ENCODE data around the gene FHL5. TPM values are rescaled to one million over a fixed set of nuclear protein-coding genes. Genes with fewer than 3 reads are reported as not detected.
"Not testable (repeated sequence)": the region's sequence is repeated elsewhere in the genome, so short reads cannot be mapped to it uniquely, and the experiment has no call there.

Gene FHL5
- total RNA-seq, 4 donors from 2014 or later, result 28.3 to 54.3 (median 39.8) TPM

DNA sequence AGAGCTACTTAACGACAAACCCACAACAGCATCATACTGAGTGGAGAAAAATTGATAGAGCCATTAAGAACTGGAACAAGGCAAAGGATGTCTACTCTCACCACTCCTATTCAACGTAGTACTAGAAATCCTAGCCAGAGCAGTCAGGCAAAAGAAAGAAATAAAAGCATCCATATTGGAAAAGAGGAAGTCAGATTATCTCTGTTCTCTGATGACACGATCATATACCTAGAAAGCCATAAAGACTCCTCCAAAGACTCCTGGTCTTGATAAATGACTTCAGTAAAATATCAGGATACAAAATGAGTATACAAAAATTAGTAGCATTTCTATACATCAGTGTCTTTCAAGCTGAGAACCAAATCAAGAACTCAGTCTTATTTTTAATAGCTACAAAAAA lies 17.0 kb upstream of the FHL5 start:
- Histone ChIP-seq H3K27me3 (no peaks in the 10 kb centered on the region), H3K27ac (no peak overlapping the region), H3K4me1 (no peaks in the 10 kb centered on the region), H3K4me3 (no peak overlapping the region), H3K9me3 (no peaks in the 10 kb centered on the region), H3K36me3 (peaks cover 0 to 80% (median 3%) of the 10 kb centered on the region in 3 donors)
- TF ChIP-seq, protein P1, sequence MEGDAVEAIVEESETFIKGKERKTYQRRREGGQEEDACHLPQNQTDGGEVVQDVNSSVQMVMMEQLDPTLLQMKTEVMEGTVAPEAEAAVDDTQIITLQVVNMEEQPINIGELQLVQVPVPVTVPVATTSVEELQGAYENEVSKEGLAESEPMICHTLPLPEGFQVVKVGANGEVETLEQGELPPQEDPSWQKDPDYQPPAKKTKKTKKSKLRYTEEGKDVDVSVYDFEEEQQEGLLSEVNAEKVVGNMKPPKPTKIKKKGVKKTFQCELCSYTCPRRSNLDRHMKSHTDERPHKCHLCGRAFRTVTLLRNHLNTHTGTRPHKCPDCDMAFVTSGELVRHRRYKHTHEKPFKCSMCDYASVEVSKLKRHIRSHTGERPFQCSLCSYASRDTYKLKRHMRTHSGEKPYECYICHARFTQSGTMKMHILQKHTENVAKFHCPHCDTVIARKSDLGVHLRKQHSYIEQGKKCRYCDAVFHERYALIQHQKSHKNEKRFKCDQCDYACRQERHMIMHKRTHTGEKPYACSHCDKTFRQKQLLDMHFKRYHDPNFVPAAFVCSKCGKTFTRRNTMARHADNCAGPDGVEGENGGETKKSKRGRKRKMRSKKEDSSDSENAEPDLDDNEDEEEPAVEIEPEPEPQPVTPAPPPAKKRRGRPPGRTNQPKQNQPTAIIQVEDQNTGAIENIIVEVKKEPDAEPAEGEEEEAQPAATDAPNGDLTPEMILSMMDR (IDR thresholded peaks at IDR 0.05), result no peak
- no peak for TF ChIP-seq POLR2A (IDR thresholded peaks at IDR 0.05)
- WGBS, 2 donors, result 95 to 98% methylated on average over 3 of the region's 3 CpGs
- DNase-seq (ENCODE audit: low spot score in 2 of 2), result no peak

GRCh38 chr6:96547654-96548053 lies 15.3 kb upstream of the FHL5 start:
- WGBS, 2 donors, result 88 to 89% methylated on average over 4 of the region's 4 CpGs
- TF ChIP-seq POLR2A (IDR thresholded peaks at IDR 0.05) (no peak), EP300 (IDR thresholded peaks at IDR 0.05) (no peak)
- TF ChIP-seq, protein P1 (IDR thresholded peaks at IDR 0.05), result no peak

DNA sequence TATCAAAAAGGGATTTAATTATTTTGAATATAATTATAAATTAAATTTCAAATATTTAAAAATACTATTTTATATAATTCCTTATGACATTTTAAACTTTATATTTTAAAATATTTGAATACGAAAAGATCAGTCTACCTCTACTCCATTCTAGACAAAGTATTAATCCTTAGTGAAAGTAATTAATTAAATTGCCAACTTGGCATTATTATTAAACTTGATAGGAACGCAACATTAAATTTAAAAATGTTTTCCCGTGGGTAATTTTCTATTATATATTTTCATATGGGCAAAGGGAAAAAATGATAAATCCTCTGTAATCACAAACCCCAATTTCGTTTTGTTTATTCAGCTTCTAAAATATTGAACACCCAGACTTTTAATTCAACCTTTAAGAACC lies 8.4 kb upstream of the FHL5 start:
- Histone ChIP-seq H3K4me1 (no peaks in the 10 kb centered on the region), H3K27ac (no peak overlapping the region), H3K27me3 (no peaks in the 10 kb centered on the region), H3K4me3 (no peak overlapping the region), H3K36me3 (peaks cover 0 to 73% (median 17%) of the 10 kb centered on the region in 3 donors), H3K9me3 (no peaks in the 10 kb centered on the region)
- no peak for DNase-seq (ENCODE audit: low spot score in 2 of 2)
- 88 to 95% methylated on average over 4 of the region's 4 CpGs for WGBS, 2 donors
- no peak for TF ChIP-seq EP300 (IDR thresholded peaks at IDR 0.05)
- no peak for TF ChIP-seq POLR2A (IDR thresholded peaks at IDR 0.05)
- TF ChIP-seq, protein P1 (IDR thresholded peaks at IDR 0.05), result no peak

More at GRCh38 chr6:96547654-96548053, 15.3 kb upstream of the FHL5 start:
- Histone ChIP-seq H3K4me3 (no peak overlapping the region), H3K27ac (no peak overlapping the region), H3K9me3 (no peaks in the 10 kb centered on the region), H3K4me1 (no peaks in the 10 kb centered on the region), H3K27me3 (no peaks in the 10 kb centered on the region), H3K36me3 (peaks cover 0 to 94% (median 12%) of the 10 kb centered on the region in 3 donors)
- no peak for DNase-seq (ENCODE audit: low spot score in 2 of 2)

GRCh38 chr6:96559740-96560139 lies 3.2 kb upstream of the FHL5 start:
- not testable (repeated sequence) for H3K4me1 ChIP-seq; DNase-seq (ENCODE audit: low spot score in 2 of 2); H3K4me3 ChIP-seq; H3K27ac ChIP-seq; H3K9me3 ChIP-seq; H3K27me3 ChIP-seq
- peaks cover 0 to 21% (median 0%) of the 10 kb centered on the region in 3 donors for H3K36me3 ChIP-seq
- 97 to 98% methylated on average over 2 of the region's 2 CpGs for whole genome bisulfite sequencing, 2 donors

- peak overlapping the region in 1 of 4 donors; percentile 33 for H3K4me3 ChIP-seq
- no peaks in the 10 kb centered on the region for H3K27me3 ChIP-seq
- H3K27ac ChIP-seq, result peak overlapping the region in 2 of 4 donors; percentile 18 to 35
- no peaks in the 10 kb centered on the region for H3K9me3 ChIP-seq
- peaks cover 0 to 7% (median 0%) of the 10 kb centered on the region in 4 donors for H3K4me1 ChIP-seq
- no peak for DNase-seq (ENCODE audit: low spot score in 2 of 2)
- TF ChIP-seq EP300 (IDR thresholded peaks at IDR 0.05) (no peak), POLR2A (IDR thresholded peaks at IDR 0.05) (no peak)
- TF ChIP-seq, protein P1 (IDR thresholded peaks at IDR 0.05), result no peak
- no peaks in the 10 kb centered on the region for H3K36me3 ChIP-seq
Observed at GRCh38 chr6:96563853-96564252, 925 bp downstream of the FHL5 start.

- DNase-seq (ENCODE audit: low spot score in 2 of 2), result no peak
- H3K27ac ChIP-seq, result no peak overlapping the region
- TF ChIP-seq EP300 (IDR thresholded peaks at IDR 0.05) (no peak), POLR2A (IDR thresholded peaks at IDR 0.05) (no peak)
- TF ChIP-seq, protein P1 (IDR thresholded peaks at IDR 0.05), result no peak
- H3K4me3 ChIP-seq, result no peak overlapping the region
- no peaks in the 10 kb centered on the region for H3K36me3 ChIP-seq
- no peaks in the 10 kb centered on the region for H3K4me1 ChIP-seq
- no peaks in the 10 kb centered on the region for H3K27me3 ChIP-seq
- H3K9me3 ChIP-seq, result peaks cover 0 to 24% (median 0%) of the 10 kb centered on the region in 4 donors
- 83 to 86% methylated on average over 2 of the region's 2 CpGs for WGBS, 2 donors
Observed at GRCh38 chr6:96570053-96570452, 7.1 kb downstream of the FHL5 start.

Data from tibial nerve (tissue), 4 donors.